ENCODE results near the gene MIER3. TPM values are rescaled to one million over a fixed set of nuclear protein-coding genes. Genes with fewer than 3 reads are reported as not detected.

MIER3 gene
- total RNA-seq, 1 donor from 2014 or later = 13.4 TPM

DNA sequence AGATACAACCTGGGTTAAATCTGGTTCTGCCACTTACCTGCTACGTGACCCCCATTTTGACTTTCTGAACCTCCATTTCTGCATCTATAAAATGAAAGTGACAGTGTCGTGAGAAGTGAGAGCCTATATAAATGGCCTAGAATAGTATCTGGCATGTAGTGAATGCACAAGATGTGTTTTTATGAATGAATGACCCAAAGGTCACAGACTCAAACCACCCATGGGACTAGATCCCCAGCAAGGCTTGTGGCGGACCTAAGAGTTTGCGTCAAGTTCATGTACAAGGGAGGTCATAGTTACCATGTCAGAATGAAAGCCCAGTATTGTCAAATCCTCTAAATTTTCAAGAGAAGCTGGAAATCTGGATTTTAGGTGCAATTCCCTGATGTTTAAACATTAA is 53.7 kb downstream of the MIER3 start:
- Histone ChIP-seq H3K9me3 (replicated peaks) (no peaks in the 10 kb centered on the region), H3K36me3 (peaks cover 18% of the 10 kb centered on the region), H3K4me1 (no peaks in the 10 kb centered on the region), H3K27ac (replicated peaks) (no peak overlapping the region), H3K27me3 (ENCODE audit: low read depth) (no peaks in the 10 kb centered on the region), H3K4me3 (no peak overlapping the region)
- TF ChIP-seq, protein P1, sequence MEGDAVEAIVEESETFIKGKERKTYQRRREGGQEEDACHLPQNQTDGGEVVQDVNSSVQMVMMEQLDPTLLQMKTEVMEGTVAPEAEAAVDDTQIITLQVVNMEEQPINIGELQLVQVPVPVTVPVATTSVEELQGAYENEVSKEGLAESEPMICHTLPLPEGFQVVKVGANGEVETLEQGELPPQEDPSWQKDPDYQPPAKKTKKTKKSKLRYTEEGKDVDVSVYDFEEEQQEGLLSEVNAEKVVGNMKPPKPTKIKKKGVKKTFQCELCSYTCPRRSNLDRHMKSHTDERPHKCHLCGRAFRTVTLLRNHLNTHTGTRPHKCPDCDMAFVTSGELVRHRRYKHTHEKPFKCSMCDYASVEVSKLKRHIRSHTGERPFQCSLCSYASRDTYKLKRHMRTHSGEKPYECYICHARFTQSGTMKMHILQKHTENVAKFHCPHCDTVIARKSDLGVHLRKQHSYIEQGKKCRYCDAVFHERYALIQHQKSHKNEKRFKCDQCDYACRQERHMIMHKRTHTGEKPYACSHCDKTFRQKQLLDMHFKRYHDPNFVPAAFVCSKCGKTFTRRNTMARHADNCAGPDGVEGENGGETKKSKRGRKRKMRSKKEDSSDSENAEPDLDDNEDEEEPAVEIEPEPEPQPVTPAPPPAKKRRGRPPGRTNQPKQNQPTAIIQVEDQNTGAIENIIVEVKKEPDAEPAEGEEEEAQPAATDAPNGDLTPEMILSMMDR (IDR thresholded peaks at IDR 0.05; ENCODE audit: borderline replicate concordance) = no peak
- intact Hi-C loops (cut with micrococcal nuclease) = no loop called here
- no peak for DNase-seq

DNA sequence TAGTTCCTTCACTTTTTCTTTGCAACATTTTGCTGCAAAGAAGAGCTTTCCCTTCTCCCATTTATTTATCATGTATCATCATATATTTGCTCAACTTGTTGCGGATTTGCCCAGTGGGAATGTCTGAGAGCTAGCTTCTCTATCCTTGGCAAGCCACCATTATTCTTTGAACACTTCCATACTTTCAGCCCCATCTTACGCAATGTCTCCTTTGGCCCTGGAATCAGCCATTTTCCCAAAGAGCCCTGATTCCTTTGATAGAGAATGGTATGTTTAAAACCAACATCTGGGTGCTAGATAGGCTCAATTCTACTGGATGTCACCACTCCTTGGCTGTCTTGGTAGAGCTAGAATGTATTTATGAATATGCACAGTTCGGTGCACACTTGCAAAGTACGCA is 55.2 kb downstream of the MIER3 start:
- Histone ChIP-seq H3K27me3 (ENCODE audit: low read depth) (no peaks in the 10 kb centered on the region), H3K4me1 (no peaks in the 10 kb centered on the region), H3K27ac (replicated peaks) (no peak overlapping the region), H3K4me3 (no peak overlapping the region), H3K36me3 (peaks cover 24% of the 10 kb centered on the region), H3K9me3 (replicated peaks) (no peaks in the 10 kb centered on the region)
- DNase-seq = no peak
- TF ChIP-seq, protein P1 (IDR thresholded peaks at IDR 0.05; ENCODE audit: borderline replicate concordance) = no peak
- intact Hi-C loops (cut with micrococcal nuclease) = no loop called here

DNA sequence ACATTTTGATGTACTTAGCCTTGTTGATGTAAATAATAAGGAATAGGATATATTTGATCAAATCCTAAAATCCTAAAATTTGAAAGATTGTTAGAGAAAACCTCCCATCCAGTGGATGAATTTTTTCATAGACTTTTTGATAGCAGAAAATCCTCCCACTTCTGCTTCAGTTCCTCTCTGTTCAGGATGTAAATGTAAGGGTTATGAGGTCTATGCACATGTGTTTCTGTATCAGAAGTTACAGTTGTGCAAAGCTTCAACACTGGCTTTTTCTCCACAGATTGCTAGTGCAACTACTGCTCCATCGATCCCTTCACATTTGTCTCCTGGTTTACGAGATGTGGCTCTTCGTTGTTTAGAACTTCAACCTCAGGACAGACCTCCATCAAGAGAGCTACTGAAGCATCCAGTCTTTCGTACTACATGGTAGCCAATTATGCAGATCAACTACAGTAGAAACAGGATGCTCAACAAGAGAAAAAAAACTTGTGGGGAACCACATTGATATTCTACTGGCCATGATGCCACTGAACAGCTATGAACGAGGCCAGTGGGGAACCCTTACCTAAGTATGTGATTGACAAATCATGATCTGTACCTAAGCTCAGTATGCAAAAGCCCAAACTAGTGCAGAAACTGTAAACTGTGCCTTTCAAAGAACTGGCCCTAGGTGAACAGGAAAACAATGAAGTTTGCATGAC is 58.5 kb downstream of the MIER3 start:
- Histone ChIP-seq H3K27ac (replicated peaks) (no peak overlapping the region), H3K4me3 (no peak overlapping the region), H3K4me1 (no peaks in the 10 kb centered on the region), H3K9me3 (replicated peaks) (no peaks in the 10 kb centered on the region), H3K36me3 (peaks cover 53% of the 10 kb centered on the region), H3K27me3 (ENCODE audit: low read depth) (no peaks in the 10 kb centered on the region)
- DNase-seq = no peak
- intact Hi-C loops (cut with micrococcal nuclease) = no loop called here
- TF ChIP-seq, protein P1 (IDR thresholded peaks at IDR 0.05; ENCODE audit: borderline replicate concordance) = no peak

DNA sequence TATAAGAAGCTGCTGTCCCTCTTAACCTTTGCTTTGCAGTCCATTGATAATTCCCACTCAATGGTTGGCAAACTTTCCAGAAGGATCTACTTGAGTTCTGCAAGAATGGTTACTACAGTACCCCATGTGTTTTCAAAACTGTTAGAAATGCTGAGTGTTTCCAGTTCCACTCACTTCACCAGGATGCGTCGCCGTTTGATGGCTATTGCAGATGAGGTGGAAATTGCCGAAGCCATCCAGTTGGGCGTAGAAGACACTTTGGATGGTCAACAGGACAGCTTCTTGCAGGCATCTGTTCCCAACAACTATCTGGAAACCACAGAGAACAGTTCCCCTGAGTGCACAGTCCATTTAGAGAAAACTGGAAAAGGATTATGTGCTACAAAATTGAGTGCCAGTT is 70.4 kb downstream of the MIER3 start:
- Histone ChIP-seq H3K4me3 (no peak overlapping the region), H3K9me3 (replicated peaks) (no peaks in the 10 kb centered on the region), H3K27ac (replicated peaks) (no peak overlapping the region), H3K27me3 (ENCODE audit: low read depth) (no peaks in the 10 kb centered on the region), H3K36me3 (peaks cover 92% of the 10 kb centered on the region), H3K4me1 (no peaks in the 10 kb centered on the region)
- DNase-seq = no peak
- TF ChIP-seq, protein P1 (IDR thresholded peaks at IDR 0.05; ENCODE audit: borderline replicate concordance) = no peak
- intact Hi-C loops (cut with micrococcal nuclease) = no loop called here

- TF ChIP-seq, protein P1 (IDR thresholded peaks at IDR 0.05; ENCODE audit: borderline replicate concordance) = no peak
- no peaks in the 10 kb centered on the region for H3K27me3 ChIP-seq (ENCODE audit: low read depth)
- H3K27ac ChIP-seq (replicated peaks) = no peak overlapping the region
- intact Hi-C loops (cut with micrococcal nuclease) = no loop called here
- H3K4me1 ChIP-seq = peaks cover 4% of the 10 kb centered on the region
- no peak overlapping the region for H3K4me3 ChIP-seq
- no peaks in the 10 kb centered on the region for H3K9me3 ChIP-seq (replicated peaks)
- no peak for DNase-seq
- peaks cover 92% of the 10 kb centered on the region for H3K36me3 ChIP-seq
These were observed 75.6 kb downstream of the MIER3 start for GRCh38 chr5:56876327-56876726.

Measured in left ventricle myocardium inferior (tissue), 1 donor.